Kidney (tissue), 22 donors: ENCODE results near the gene DTNB. TPM values are rescaled to one million over a fixed set of nuclear protein-coding genes. Genes with fewer than 3 reads are reported as not detected.

Experiments used
- DNase-seq, 5 donors: peaks; one replicate each; pipeline ENCODE4 v3.0.0-alpha.2; 2013 to 2020
- FAIRE-seq: peaks from 2 replicates; lab custom pipeline; 2012; peaks lifted over from hg19 to GRCh38; lab: Jason Lieb, UNC
- H3K27ac ChIP-seq, 2 donors: one replicate each; pipeline ENCODE4 v1.7.0; 2013; ENCODE audit warnings: low read depth in 2 of 2, low read length in 2 of 2, inconsistent platforms in 1 of 2
- H3K27me3 ChIP-seq: one replicate; pipeline ENCODE4 v1.7.1; 2013; ENCODE audit warnings: low read length, inconsistent platforms; ENCODE audit not compliant: control insufficient read depth, insufficient read depth
- H3K36me3 ChIP-seq, 3 donors: one replicate each; pipeline versions ENCODE4 v1.7.0 to v1.7.1; 2013; ENCODE audit warnings: low read length in 3 of 3, control low read depth in 1 of 3, inconsistent platforms in 1 of 3; ENCODE audit not compliant: insufficient read depth in 3 of 3, control insufficient read depth in 2 of 3
- H3K4me1 ChIP-seq, 3 donors: one replicate each; pipeline versions ENCODE4 v1.7.0 to v1.7.1; 2013; ENCODE audit warnings: low read length in 3 of 3, inconsistent platforms in 1 of 3, low read depth in 1 of 3; ENCODE audit not compliant: control insufficient read depth in 2 of 3, insufficient read depth in 2 of 3
- H3K4me3 ChIP-seq, 3 donors: one replicate each; pipeline versions ENCODE4 v1.7.0 to v1.8.1; 2013; ENCODE audit warnings: low read length in 3 of 3, control low read depth in 1 of 3, inconsistent platforms in 1 of 3
- H3K9ac ChIP-seq, 3 donors: one replicate each; pipeline versions ENCODE4 v1.7.0 to v1.7.1; 2013; ENCODE audit warnings: low read length in 3 of 3, control low read depth in 1 of 3, inconsistent platforms in 1 of 3
- H3K9me3 ChIP-seq, 3 donors: one replicate each; pipeline versions ENCODE4 v1.7.0 to v1.7.1; 2013; ENCODE audit warnings: low read length in 3 of 3, control low read depth in 1 of 3, inconsistent platforms in 1 of 3; ENCODE audit not compliant: control insufficient read depth in 2 of 3, insufficient read depth in 1 of 3
- intact Hi-C: fragments of 100-400 bp; cut with DNase I; formaldehyde crosslinking; loops from one replicate; pipeline ENCODE4 v1.11.1; 2022
- long read RNA-seq, 10 donors: library from polyadenylated mRNA in 1 of 10; unstranded in 1 of 10; transcript quantifications; one replicate each; pipeline ENCODE4 v2.0.0 and lab custom pipeline, GENCODE V29; 2021 to 2026
- polyA plus RNA-seq: library from polyadenylated mRNA; stranded (reverse); fragments of 350-450 nt; fragmentation: Illumina TruSeq; extraction: RNeasy Lipid Tissue Mini Kit (QIAGEN cat#74804); gene quantifications from one replicate; pipeline ENCODE4 v1.2.3, GENCODE V29; 2014; ENCODE audit warnings: low read depth, low replicate concordance; ENCODE audit not compliant: insufficient read depth
- total RNA-seq: library from RNA; stranded (reverse); fragmentation: NEBNext Ultra II Directional; extraction: Animal tissue kit (Norgen Biotek cat#: 25700); gene quantifications from one replicate; pipeline ENCODE4 v1.2.1, GENCODE V29; 2021
- TF ChIP-seq, protein P1 (sequence below): IDR thresholded peaks from 3 replicates; pipeline ENCODE4 v1.5.1; 2012; ENCODE audit warnings: mild to moderate bottlenecking, moderate library complexity, borderline replicate concordance; ENCODE audit not compliant: insufficient read depth; ENCODE audit errors: extremely low read depth
- donor health status: control.
- donor health status: control.
- donor health status: control.
- donor health status: control.
- donor health status: control.
- donor health status: DM: yes; HTN: yes; CAD: no.
- donor health status: Normal renal cell carcinoma (clear cell type).

The DTNB gene
- total RNA-seq (28.1 TPM), polyA plus RNA-seq (23.0 TPM)
- long read RNA-seq, donor 1: 0 reads
- long read RNA-seq, donor 2, partial matches to known transcripts: 0 of 1 reads
- long read RNA-seq, donor 2, other reads (novel, unspliced or antisense): 0 of 1 reads
- long read RNA-seq, donor 3, partial matches to known transcripts: 0 of 1 reads
- long read RNA-seq, donor 3, other reads (novel, unspliced or antisense): 0 of 1 reads
- long read RNA-seq, donor 4, partial matches to known transcripts: 0 of 1 reads
- long read RNA-seq, donor 4, other reads (novel, unspliced or antisense): 0 of 1 reads
- long read RNA-seq, donor 5: 0 reads
- long read RNA-seq, donor 6, partial matches to known transcripts: 0 of 1 reads
- long read RNA-seq, donor 6, other reads (novel, unspliced or antisense): 0 of 1 reads
- long read RNA-seq, donor 7, transcript DTNB-201 (20 exons, 2,464 nt): major isoform, 8 of 36 reads
- long read RNA-seq, donor 7, partial matches to known transcripts: 9 of 36 reads
- long read RNA-seq, donor 7, other reads (novel, unspliced or antisense): 18 of 36 reads
- long read RNA-seq, donor 8: 0 reads
- long read RNA-seq, donor 9, partial matches to known transcripts: 0 of 1 reads
- long read RNA-seq, donor 9, other reads (novel, unspliced or antisense): 0 of 1 reads
- long read RNA-seq, donor 10, partial matches to known transcripts: 0 of 2 reads
- long read RNA-seq, donor 10, other reads (novel, unspliced or antisense): 0 of 2 reads

DNA sequence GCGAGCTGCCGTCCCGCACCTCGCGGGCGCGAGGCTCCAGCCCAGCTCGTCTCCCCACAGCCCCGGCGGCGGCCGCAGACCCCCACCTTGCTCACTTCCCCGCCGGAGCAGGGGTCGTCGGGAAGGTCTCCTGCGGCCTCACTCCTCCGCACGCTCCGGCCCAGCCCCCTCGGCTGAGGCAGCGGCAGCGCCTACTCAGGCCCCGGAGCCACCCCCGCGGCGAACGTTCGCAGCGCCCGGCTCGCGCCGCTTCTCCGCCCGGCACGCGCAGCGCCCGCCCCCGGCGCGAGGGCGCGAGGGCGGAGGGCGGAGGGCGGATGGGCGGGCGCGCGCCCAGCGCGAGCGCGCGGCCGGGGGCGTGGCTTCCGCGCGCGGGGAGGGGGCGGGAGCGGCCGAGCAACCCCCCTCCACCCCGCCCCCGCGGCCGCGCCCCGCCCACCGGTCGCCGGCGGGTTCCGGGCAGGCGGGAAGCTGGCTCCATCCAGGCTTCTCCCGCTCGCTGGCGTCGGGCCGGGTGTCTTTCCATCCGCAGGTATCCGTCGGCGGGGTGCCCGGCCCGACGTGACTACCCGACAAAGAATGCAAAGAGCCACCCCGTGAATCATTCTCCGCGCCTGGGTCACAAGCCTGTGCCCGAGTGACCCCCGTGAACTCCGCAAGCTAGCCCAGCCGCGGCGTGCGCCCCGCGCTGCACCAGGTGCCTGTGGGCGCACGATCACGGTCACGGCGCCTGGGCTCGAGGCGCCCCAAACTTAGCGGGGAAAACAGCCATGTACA, at the start of gene DTNB:
TSS of gene DTNB (minus strand) at position 278 of the 777 bp plus-strand sequence. CDS start 20,917 bp downstream, outside the sequence.
- H3K36me3 ChIP-seq: no peaks in the 10 kb centered on the region
- no peaks in the 10 kb centered on the region for H3K9me3 ChIP-seq
- H3K9ac ChIP-seq: peak within 1 kb of the TSS; percentile 45 to 90 (median 59)
- TF ChIP-seq, protein P1, sequence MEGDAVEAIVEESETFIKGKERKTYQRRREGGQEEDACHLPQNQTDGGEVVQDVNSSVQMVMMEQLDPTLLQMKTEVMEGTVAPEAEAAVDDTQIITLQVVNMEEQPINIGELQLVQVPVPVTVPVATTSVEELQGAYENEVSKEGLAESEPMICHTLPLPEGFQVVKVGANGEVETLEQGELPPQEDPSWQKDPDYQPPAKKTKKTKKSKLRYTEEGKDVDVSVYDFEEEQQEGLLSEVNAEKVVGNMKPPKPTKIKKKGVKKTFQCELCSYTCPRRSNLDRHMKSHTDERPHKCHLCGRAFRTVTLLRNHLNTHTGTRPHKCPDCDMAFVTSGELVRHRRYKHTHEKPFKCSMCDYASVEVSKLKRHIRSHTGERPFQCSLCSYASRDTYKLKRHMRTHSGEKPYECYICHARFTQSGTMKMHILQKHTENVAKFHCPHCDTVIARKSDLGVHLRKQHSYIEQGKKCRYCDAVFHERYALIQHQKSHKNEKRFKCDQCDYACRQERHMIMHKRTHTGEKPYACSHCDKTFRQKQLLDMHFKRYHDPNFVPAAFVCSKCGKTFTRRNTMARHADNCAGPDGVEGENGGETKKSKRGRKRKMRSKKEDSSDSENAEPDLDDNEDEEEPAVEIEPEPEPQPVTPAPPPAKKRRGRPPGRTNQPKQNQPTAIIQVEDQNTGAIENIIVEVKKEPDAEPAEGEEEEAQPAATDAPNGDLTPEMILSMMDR: no peak
- no peak for FAIRE-seq
- H3K4me3 ChIP-seq: peak within 1 kb of the TSS; percentile 55 to 95 (median 67)
- intact Hi-C loops: no loop called here
- H3K27me3 ChIP-seq: no peaks in the 10 kb centered on the region
- peaks cover 0 to 12% (median 3%) of the 10 kb centered on the region in 3 donors for H3K4me1 ChIP-seq
- H3K27ac ChIP-seq: peak within 1 kb of the TSS; percentile 52 to 76
- DNase-seq: peak; percentile 79 to 95 (median 88)

DNA sequence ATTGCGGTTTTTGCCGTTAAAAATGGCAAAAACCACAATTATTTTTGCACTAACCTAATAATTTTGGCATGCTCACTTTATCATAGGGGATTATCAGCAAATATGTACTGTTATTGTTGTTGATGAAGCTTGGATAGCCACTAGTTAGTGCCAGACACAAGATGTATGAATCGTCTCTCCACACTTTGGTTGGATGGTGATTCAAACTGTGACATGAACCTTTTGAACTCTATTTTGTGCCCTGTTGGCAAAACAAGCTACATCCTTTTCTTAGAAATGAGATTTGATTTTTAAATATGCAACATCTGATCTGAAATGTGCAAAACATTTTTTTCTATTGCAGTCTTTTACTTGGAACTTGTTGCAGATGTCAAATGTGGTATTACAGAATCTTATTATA, 48.8 kb upstream of the DTNB start:
- Histone ChIP-seq H3K9me3 (no peaks in the 10 kb centered on the region), H3K4me1 (no peaks in the 10 kb centered on the region), H3K27me3 (no peaks in the 10 kb centered on the region), H3K36me3 (no peaks in the 10 kb centered on the region), H3K27ac (no peak overlapping the region), H3K4me3 (no peak overlapping the region), H3K9ac (no peak overlapping the region)
- DNase-seq (no peak), FAIRE-seq (no peak)
- TF ChIP-seq, protein P1: no peak
- intact Hi-C loops: no loop called here

DNA sequence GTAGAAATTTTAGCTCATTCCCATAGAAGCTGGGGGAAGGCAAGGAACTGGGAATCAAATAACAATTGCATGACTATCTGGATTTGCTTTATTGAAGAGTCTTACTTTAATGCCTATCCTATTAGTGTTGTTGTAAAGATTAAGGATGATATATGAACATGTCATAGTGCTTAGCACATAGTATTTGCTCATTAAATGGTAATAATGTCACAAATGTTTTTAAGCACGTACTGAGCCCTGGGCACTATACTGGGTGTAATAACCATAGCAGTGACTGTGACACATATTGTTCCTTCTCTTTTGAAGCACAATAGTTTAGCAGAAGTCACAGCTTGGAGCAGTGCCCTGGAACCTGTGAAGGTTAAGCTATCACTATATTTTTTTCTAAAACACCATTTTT, 47.2 kb upstream of the DTNB start:
- no peaks in the 10 kb centered on the region for H3K4me1 ChIP-seq
- H3K9ac ChIP-seq: no peak overlapping the region
- DNase-seq (no peak), FAIRE-seq (no peak)
- TF ChIP-seq, protein P1: no peak
- H3K27ac ChIP-seq: no peak overlapping the region
- no peaks in the 10 kb centered on the region for H3K27me3 ChIP-seq
- no peaks in the 10 kb centered on the region for H3K9me3 ChIP-seq
- intact Hi-C loops: no loop called here
- no peak overlapping the region for H3K4me3 ChIP-seq
- no peaks in the 10 kb centered on the region for H3K36me3 ChIP-seq
